Caco-2 (cell line): ENCODE measurements around the gene CCDC97. TPM values are rescaled to one million over a fixed set of nuclear protein-coding genes. Genes with fewer than 3 reads are reported as not detected.
"Not testable (repeated sequence)": the region's sequence is repeated elsewhere in the genome, so short reads cannot be mapped to it uniquely, and the experiment has no call there.

Source experiments
- BruUV-seq: library from RNA; stranded (reverse); fragments of 400-500 nt; replicated peaks from 2 replicates; lab custom pipeline; 2021; lab: Mats Ljungman, UMichigan
- CTCF ChIA-PET: fragments of 300-600 bp; sonication (Branson Sonifier 250); formaldehyde crosslinking; loops from one replicate; lab custom pipeline; 2022; ENCODE audit warnings: antibody characterized with exemption; lab: Charles Lee
- POLR2A ChIA-PET: fragments of 300-600 bp; sonication (Branson Sonifier 250); formaldehyde crosslinking; loops from one replicate; lab custom pipeline; 2022; ENCODE audit warnings: antibody characterized with exemption; lab: Charles Lee
- DNase-seq, 2 experiments: peaks; one replicate each; pipeline versions ENCODE4 v3.0.0 to v3.0.0-alpha.2; 2020 to 2022
- H3K27me3 ChIP-seq: replicated peaks from 2 replicates; pipeline ENCODE4 v1.6.0; 2011; ENCODE audit warnings: low read length; ENCODE audit not compliant: control insufficient read depth, insufficient read depth
- H3K36me3 ChIP-seq: 2 replicates; pipeline ENCODE4 v1.5.1; 2011; ENCODE audit warnings: low read length; ENCODE audit not compliant: control insufficient read depth, insufficient read depth
- H3K4me1 ChIP-seq: fragments of 250-450 bp; sonication (Bioruptor Pico); 2 replicates; pipeline ENCODE4 v1.5.1; 2020; ENCODE audit warnings: mild to moderate bottlenecking
- H3K4me3 ChIP-seq: 2 replicates; pipeline ENCODE4 v1.5.1; 2011; ENCODE audit warnings: low read depth, mild to moderate bottlenecking, control low read depth, low read length
- H3K9me3 ChIP-seq: fragments of 250-450 bp; sonication (Bioruptor Pico); 2 replicates; pipeline ENCODE4 v1.5.1; 2020; ENCODE audit warnings: mild to moderate bottlenecking, moderate library complexity
- H3K27ac Mint-ChIP-seq: one replicate; pipeline ENCODE4 v1.8.0; 2022; ENCODE audit warnings: mixed read lengths; ENCODE audit not compliant: unreplicated experiment
- H3K27me3 Mint-ChIP-seq: one replicate; pipeline ENCODE4 v1.8.0; 2022; ENCODE audit warnings: mixed read lengths; ENCODE audit not compliant: insufficient read depth, unreplicated experiment
- H3K36me3 Mint-ChIP-seq: one replicate; pipeline ENCODE4 v1.8.0; 2022; ENCODE audit warnings: mild to moderate bottlenecking, mixed read lengths; ENCODE audit not compliant: insufficient read depth, unreplicated experiment
- H3K4me1 Mint-ChIP-seq: one replicate; pipeline ENCODE4 v1.8.0; 2022; ENCODE audit warnings: low read depth, mixed read lengths; ENCODE audit not compliant: unreplicated experiment
- H3K4me3 Mint-ChIP-seq: one replicate; pipeline ENCODE4 v1.8.0; 2022; ENCODE audit warnings: mild to moderate bottlenecking, moderate library complexity, mixed read lengths; ENCODE audit not compliant: unreplicated experiment
- H3K9me3 Mint-ChIP-seq: one replicate; pipeline ENCODE4 v1.8.0; 2022; ENCODE audit warnings: mixed read lengths; ENCODE audit not compliant: unreplicated experiment
- CTCF ChIP-seq, 2 experiments: fragments of 200-600 bp in 1 of 2; IDR thresholded peaks; 1 replicate in 1 of 2; 2 replicates in 1 of 2; pipeline versions ENCODE4 v1.5.1 to v1.8.0; 2011 to 2022; ENCODE audit warnings: antibody characterized with exemption in 1 of 2, control low read depth in 1 of 2, inconsistent platforms in 1 of 2, low read depth in 1 of 2, low read length in 1 of 2, mild to moderate bottlenecking in 1 of 2, moderate library complexity in 1 of 2; ENCODE audit not compliant: insufficient read depth in 1 of 2, severe bottlenecking in 1 of 2, unreplicated experiment in 1 of 2
- intact Hi-C: fragments of 100-400 bp; cut with micrococcal nuclease; formaldehyde crosslinking; loops from one replicate; pipeline ENCODE4 v1.10.0; 2022; ENCODE audit not compliant: unreplicated experiment
- total RNA-seq: library from RNA; stranded (reverse); gene quantifications from 2 replicates; pipeline ENCODE4 v1.2.3, GENCODE V29; 2022

Gene CCDC97
- total RNA-seq, 1 experiment from 2014 or later: 47.1 TPM

- Mint-ChIP-seq H3K27ac (no peak overlapping the region), H3K9me3 (no peaks in the 10 kb centered on the region), H3K27me3 (no peaks in the 10 kb centered on the region), H3K4me3 (no peak overlapping the region), H3K4me1 (no peaks in the 10 kb centered on the region), H3K36me3 (no peaks in the 10 kb centered on the region)
- CTCF ChIA-PET: no interaction called here
- BruUV-seq: no TSS peak
- H3K4me3 ChIP-seq: no peak overlapping the region
- no peak for DNase-seq
- H3K4me1 ChIP-seq: peaks cover 10% of the 10 kb centered on the region
- POLR2A ChIA-PET: no interaction called here
- H3K9me3 ChIP-seq: no peaks in the 10 kb centered on the region
- no peaks in the 10 kb centered on the region for H3K27me3 ChIP-seq
- TF ChIP-seq CTCF (IDR thresholded peaks at IDR 0.05; ENCODE audit: insufficient read depth in 1 of 2, low read depth in 1 of 2, low read length in 1 of 2, severe bottlenecking in 1 of 2, unreplicated experiment in 1 of 2): no peak
- H3K36me3 ChIP-seq: no peaks in the 10 kb centered on the region
- intact Hi-C loops: no loop called here
Observed at GRCh38 chr19:41369769-41370168, 59.8 kb downstream of the CCDC97 start.

GRCh38 chr19:41371119-41371518, 61.1 kb downstream of the CCDC97 start:
- H3K4me3 Mint-ChIP-seq, H3K27me3 ChIP-seq, H3K4me3 ChIP-seq, CTCF ChIA-PET, POLR2A ChIA-PET, H3K9me3 Mint-ChIP-seq, H3K36me3 ChIP-seq, DNase-seq, H3K27me3 Mint-ChIP-seq, H3K27ac Mint-ChIP-seq, H3K4me1 Mint-ChIP-seq, intact Hi-C loops, H3K9me3 ChIP-seq, BruUV-seq, H3K36me3 Mint-ChIP-seq: not testable (repeated sequence)
- peaks cover 10% of the 10 kb centered on the region for H3K4me1 ChIP-seq

GRCh38 chr19:41371541-41371940, 61.6 kb downstream of the CCDC97 start:
- Mint-ChIP-seq H3K36me3 (no peaks in the 10 kb centered on the region), H3K9me3 (no peaks in the 10 kb centered on the region), H3K27me3 (no peaks in the 10 kb centered on the region), H3K27ac (no peak overlapping the region), H3K4me3 (no peak overlapping the region), H3K4me1 (no peaks in the 10 kb centered on the region)
- Histone ChIP-seq H3K36me3 (no peaks in the 10 kb centered on the region), H3K9me3 (no peaks in the 10 kb centered on the region), H3K27me3 (no peaks in the 10 kb centered on the region), H3K4me1 (peaks cover 10% of the 10 kb centered on the region), H3K4me3 (no peak overlapping the region)
- ChIA-PET POLR2A (no interaction called here), CTCF (no interaction called here)
- DNase-seq: no peak
- BruUV-seq: no TSS peak
- TF ChIP-seq CTCF (IDR thresholded peaks at IDR 0.05; ENCODE audit: insufficient read depth in 1 of 2, low read depth in 1 of 2, low read length in 1 of 2, severe bottlenecking in 1 of 2, unreplicated experiment in 1 of 2): no peak
- intact Hi-C loops: no loop called here

GRCh38 chr19:41372501-41372900, 62.5 kb downstream of the CCDC97 start:
- Histone ChIP-seq H3K4me3 (no peak overlapping the region), H3K9me3 (no peaks in the 10 kb centered on the region), H3K4me1 (peaks cover 7% of the 10 kb centered on the region), H3K36me3 (no peaks in the 10 kb centered on the region), H3K27me3 (no peaks in the 10 kb centered on the region)
- H3K4me3 Mint-ChIP-seq: no peak overlapping the region
- CTCF ChIA-PET: no interaction called here
- intact Hi-C loops: no loop called here
- H3K27me3 Mint-ChIP-seq: no peaks in the 10 kb centered on the region
- H3K27ac Mint-ChIP-seq: no peak overlapping the region
- BruUV-seq: no TSS peak
- DNase-seq: no peak
- TF ChIP-seq CTCF (IDR thresholded peaks at IDR 0.05; ENCODE audit: insufficient read depth in 1 of 2, low read depth in 1 of 2, low read length in 1 of 2, severe bottlenecking in 1 of 2, unreplicated experiment in 1 of 2): no peak
- H3K4me1 Mint-ChIP-seq: no peaks in the 10 kb centered on the region
- no peaks in the 10 kb centered on the region for H3K36me3 Mint-ChIP-seq
- POLR2A ChIA-PET: no interaction called here
- no peaks in the 10 kb centered on the region for H3K9me3 Mint-ChIP-seq
